Activated CD8-positive, alpha-beta memory T cell treated with anti-CD3 and anti-CD28 coated beads, Interleukin-2, amount 50 U/mL, for 1 hour (primary cell): Measurements from ENCODE around the gene FUT7.

Source experiments
- DNase-seq: peaks from one replicate; pipeline ENCODE4 v3.0.0-alpha.2; 2020; ENCODE audit errors: extremely low read depth

The FUT7 gene

DNA sequence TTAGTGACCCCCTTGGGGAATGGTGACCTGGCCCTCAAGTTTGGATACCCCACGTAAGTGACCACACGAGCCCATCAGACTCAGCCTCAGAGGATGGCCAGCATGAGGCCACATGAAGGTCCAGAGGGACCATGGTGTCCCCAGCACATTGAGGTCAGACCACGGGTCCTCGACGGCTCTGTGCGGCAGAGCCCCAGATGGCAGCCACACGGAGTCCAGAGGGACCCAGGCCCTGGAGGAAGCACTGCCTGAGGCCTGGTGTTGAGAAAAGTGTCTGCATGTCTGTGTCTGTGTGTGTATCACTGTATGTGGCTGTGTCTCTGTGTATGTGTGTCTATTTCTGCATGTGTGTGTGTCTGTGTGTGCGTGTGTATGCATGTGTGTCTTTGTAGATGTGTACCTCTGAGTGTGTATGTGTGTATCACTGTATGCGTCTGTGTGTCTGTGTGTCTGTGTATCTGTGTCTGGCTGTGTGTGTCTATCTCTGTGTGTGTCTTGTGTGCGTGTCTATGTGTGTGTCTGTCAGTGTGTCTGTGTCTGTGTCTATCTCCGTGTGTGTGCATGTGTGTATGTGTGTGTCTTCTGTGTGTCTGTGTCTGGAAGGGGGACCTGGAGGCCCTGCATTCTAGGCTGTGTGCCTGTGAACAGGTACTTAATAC lies 48.1 kb downstream of the FUT7 start:
- DNase-seq = no peak

- no peak for DNase-seq
Measured at GRCh38 chr9:136983167-136983566, 48.7 kb downstream of the FUT7 start.

GRCh38 chr9:136982232-136983051 lies 49.4 kb downstream of the FUT7 start, which contains the start of gene LCNL1:
Gene LCNL1, plus strand, starts transcription at chr9:136982993. Its CDS starts 594 bp downstream, at chr9:136983587.
- no peak for DNase-seq

GRCh38 chr9:136981588-136982231 lies 50.2 kb downstream of the FUT7 start:
- no peak for DNase-seq

- no peak for DNase-seq
Measured at GRCh38 chr9:136980669-136981478, 51.0 kb downstream of the FUT7 start.
